Measurements from ENCODE around the gene GPRC5D.

GRCh38 chr12:12899530-12900380 lies 52.2 kb downstream of the GPRC5D start:
- TF ChIP-seq CTCF (IDR thresholded peaks at IDR 0.05) (no peak), EZH2phosphoT487 (IDR thresholded peaks at IDR 0.05; ENCODE audit: borderline replicate concordance, low read depth) (no peak), GATA2 (CRISPR knock-in tag; IDR thresholded peaks at IDR 0.05) (no peak), TEAD4 (IDR thresholded peaks at IDR 0.05; ENCODE audit: borderline replicate concordance, insufficient read depth) (no peak), SIN3A (IDR thresholded peaks at IDR 0.05; ENCODE audit: borderline replicate concordance, low read depth, low read length) (no peak), NFIC (IDR thresholded peaks at IDR 0.05; ENCODE audit: borderline replicate concordance) (peak; percentile 83)

Measured in SK-N-SH (cell line).